GM21515 (cell line): ENCODE data around the gene RFX2.

Experiments
- ATAC-seq: cut with Tn5 transposase; IDR thresholded peaks from one replicate; pipeline ENCODE4 v1.9.1; 2021; ENCODE audit not compliant: unreplicated experiment

The RFX2 gene

DNA sequence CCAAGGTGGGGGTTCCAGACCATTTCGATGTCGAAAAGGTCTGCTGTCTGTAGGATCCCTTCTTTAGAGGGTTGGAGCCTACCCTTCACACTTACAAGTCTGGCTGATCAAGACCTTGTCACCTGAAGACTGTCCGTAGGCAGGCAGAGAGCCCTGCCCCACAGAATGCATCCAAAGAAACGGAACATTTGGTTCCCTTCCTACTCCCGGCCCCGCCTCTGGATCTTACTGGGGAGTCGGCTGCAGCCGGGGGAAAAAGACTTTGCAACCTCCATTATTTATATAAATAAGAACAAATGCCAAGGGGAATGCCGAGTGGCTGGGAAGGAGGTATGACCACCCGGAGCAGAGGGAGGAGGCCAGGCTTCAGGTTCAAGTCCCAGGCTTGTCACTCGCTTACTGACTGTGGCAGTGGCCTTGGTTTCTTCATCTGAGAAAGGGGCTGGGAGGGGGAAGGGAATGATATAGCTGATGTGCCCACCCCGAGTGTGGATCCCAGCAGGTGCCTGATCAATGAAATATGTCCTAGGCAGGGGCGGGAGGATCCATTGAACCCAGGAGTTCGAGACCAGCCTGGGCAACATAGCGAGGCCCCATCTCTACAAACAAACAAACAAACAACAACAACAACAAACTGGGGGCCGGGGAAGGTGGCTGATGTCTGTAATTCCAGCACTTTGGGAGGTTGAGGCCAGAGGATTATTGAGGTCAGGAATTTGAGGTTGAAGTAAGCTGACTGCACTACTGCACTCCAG, 48.7 kb downstream of the RFX2 start:
- no peak for ATAC-seq

DNA sequence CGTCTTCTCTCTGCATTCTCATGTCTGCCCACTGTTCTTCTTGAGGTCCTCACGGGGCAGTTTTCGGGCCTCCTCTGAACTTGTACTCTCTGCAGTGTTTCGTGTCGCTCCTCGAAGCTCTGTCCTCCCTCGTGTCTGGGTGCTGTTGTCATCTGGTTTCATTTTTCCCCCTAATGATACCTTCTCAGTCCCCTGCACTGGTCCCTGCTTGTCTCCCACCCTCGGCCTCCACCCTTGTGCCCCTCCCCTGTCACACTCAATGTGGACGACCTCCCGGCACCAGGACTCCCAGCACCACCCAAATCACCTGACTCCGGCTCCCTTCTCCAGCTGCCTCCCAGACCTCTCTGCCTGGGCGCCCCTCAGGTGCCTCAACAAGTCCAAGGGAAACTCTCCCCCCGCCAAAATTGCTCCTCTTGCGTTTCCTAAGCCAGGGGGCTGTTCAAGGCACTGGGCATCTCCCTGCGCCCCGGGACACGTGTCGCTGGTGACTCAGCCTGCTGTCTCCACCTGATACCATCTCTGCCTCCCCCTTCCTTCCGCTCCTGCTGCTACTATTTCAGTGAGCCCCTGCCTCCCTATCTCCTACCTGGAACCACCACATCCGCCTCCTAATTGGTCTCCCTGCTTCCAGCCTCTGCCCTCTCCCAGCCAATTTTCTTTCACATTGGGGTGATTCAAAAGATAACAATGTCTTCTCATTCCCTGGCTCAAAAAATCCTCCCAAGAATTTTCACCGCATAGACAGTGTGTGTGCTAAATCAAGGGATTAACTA, 49.5 kb downstream of the RFX2 start:
- no peak for ATAC-seq

DNA sequence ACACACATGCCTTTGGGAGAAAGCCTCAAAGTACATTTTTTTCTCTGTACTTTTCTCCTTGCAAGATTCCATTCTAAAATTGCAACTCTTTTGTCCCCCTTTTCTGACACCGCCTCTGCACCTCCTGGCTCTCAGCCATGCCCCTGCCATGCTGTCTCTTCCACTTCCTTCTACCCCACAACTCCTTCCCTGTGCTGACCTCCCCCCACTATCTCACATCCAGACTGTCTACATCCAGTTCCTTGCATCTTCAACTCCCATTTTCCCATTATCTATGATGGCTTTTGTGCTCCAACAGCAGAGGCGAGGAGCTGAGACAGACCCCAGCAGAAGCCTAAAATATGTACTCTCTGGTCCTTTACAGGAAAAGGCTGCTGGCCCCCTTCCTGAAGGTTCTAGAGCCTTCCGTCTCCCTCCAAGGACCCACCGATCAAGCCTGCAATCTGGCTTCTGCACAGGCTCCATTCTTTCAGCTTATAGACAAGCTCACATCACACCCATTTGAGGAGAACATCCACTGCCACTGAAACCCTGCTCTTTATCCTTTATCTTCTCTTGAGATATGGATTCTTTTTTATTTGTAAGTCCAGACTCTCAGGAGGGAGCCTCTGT, 50.2 kb downstream of the RFX2 start:
- no peak for ATAC-seq

DNA sequence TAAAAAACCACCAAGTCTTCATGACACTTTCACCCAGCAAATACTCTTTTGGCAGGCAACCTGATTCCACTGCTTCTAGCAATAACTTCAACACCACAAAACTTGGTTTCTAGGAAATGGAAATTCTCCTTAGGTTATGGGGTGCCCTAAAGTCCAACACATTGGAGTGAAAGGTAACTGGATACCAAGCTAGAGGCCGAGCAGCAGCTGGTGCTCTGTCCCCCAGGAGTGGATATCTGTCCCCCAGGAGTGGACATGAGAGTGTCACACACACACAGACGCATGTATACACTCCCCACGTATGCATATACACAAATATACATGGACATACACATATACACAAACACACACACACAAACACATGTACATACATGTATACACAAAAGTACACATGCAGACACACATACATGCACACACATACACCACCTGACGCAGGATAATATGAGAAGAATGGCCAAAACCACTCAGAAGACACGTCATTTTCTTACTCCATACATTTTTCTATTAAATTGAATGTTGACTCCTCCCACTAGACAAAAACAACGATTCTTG, 50.8 kb downstream of the RFX2 start:
- ATAC-seq, result no peak

DNA sequence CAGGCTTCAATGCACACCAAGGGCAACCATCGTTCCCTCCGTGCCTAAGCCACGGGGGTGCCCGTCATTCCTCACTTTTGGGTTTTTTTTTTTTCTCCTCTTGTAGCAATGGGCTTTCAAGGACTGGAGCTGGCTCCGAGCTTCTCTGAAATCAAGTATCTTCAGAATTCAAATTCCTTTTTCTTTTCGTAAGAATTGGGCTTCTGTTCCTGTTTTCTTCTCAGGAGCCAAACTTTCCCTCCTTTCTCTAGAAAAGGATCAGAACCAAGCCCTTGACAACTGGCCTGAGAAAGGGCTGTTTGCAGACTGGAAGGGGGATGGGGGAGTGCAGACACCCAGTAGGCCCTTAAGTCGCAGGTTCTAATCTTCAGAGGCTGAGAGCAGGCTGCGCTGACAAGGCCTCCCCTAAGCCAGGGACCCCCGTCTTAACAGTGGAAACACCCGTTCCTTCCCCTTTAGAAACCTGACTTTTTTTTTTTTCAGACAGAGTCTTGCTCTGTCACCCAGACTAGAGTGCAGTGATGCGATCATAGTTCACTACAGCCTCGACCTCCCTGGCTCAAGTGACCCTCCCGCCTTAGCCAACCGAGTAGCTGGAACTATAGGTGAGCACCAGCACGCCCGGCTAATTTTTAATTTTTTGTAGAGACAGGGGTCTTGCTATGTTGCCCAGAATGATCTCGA, 51.6 kb downstream of the RFX2 start:
- ATAC-seq, result no peak

DNA sequence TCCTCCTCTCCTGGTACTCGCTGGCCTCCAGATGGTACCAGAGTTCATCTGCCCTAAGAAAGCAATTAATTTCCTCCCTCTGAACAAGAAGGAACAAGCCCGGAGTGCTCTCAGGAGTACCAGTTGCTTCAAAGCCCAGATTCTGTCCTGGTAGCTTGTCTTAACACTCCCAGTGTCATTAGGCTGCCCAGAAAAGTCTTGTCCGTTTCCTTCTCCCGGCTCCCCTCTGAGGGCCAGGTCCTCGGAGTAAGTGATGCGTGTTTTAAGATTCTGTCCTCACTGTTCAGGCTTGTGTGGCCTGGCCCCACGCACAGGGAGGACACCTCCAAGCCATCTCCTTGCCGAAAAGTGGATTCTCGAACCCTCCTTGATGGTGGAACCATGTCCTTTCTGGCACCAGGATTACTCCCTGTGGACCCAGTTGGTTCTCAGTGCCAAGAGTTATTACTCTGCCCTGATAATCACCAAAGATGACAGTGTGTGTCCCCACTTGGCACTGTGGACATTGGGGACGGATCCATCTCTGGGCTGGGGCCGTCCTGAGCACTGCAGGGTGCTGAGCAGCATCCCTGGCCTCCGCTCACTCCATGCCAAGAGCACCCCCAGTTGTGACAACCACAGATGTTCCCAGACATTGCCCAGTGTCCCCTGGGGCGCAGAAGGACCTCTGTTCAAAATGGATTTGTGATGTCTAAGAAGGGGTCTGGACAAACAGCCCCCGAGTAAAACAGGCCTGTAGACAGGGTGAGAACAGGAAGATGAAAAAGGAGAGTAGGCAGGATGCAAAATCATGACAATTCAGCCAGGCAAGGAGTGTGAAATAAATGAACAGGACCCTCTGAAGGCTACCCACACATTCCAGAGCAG, 52.4 kb downstream of the RFX2 start:
- no peak for ATAC-seq

DNA sequence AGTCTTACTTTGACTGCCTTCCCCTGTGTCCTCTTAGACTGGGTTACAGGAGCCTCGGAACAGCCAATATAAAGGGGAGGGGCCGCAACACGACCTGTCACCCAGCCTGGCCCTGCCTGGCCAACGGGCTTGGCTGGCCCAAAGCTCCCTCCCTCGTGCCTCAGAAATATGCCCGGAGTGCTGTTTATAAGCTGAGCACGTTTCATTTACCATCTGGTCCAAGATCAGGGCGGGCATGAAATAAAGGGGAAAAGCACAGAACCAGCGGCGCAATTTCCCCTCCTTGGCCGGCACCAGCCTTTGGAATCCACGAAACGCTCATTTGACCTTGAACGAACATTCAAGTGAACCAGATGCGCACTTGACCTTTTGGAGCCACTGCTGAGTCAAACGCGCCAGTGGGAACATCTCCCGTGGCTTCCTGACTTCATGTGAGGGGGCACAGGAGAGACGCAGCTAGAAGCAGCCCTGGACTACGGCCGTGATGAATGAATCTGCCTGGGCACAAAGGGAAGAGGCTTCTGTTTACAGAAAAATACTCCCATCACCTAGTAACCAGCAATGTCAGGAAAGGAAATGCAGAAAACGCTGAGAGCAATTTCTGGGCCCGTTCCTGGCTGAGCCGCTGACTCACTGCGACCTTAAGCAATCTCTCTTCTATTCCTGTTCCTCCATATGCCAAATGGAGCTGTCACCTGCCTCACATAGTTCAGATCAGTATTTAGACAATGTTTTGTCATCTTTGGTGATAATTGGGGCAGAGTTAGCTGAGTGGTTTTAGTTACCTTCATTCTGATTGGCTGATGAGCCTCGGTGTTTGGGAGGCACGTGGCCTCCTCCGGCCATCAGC, 53.3 kb downstream of the RFX2 start:
- ATAC-seq, result no peak

DNA sequence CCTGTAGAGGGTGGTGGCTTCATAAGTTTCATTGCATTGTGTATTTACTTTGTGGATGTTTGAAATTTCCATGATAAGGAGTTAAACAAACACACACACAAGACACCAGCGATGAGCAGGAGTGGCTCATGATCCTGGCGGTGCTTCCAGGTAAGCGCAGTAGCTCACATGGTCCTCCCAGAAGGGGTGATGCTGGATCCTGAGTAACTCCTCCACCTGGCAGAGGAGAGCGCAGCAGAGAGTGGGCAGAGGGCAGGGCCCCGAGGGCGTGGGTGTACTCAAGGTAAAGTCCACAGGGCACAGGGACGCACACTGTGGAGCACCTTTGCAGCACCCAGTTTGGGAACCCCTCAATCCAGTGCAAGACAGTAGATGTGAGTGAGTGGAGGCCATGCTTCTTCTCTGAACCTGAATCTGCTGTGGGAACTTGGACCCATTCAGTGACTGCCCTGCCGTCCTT, 54.0 kb downstream of the RFX2 start:
- ATAC-seq, result no peak

DNA sequence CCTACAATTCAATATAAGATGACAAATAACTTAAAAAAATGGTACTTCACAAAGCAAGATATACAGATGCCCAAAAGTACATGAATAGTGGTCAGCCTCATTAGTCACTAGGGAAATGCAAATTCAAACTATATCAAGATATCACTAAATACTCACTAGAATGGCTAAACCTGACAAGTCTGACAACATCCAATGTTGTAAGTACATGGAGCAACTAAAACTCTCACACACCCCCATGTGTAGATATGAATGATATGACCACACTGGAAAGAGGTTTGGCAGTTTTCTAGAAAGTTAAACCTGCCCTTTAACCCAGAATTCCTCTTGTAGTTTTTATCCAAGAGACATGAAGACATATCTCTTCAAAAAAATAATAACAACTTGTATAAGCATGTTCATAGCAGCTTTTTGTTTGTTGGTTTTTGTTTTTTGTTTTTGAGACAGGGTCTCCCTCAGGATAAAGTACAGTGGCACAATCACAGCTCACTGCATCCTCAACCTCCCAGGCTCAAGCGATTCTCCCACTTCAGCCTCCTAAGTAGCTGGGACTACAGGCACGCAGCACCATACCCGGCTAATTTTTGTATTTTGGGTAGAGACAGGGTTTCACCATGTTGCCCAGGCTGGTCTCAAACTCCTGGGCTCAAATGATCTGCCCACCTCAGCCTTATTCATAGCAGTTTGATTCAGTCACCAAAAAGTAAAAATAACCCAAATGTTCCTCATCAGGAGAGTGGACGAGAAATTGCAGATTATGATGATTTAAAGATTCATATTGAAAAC, 55.1 kb downstream of the RFX2 start:
- ATAC-seq, result no peak

DNA sequence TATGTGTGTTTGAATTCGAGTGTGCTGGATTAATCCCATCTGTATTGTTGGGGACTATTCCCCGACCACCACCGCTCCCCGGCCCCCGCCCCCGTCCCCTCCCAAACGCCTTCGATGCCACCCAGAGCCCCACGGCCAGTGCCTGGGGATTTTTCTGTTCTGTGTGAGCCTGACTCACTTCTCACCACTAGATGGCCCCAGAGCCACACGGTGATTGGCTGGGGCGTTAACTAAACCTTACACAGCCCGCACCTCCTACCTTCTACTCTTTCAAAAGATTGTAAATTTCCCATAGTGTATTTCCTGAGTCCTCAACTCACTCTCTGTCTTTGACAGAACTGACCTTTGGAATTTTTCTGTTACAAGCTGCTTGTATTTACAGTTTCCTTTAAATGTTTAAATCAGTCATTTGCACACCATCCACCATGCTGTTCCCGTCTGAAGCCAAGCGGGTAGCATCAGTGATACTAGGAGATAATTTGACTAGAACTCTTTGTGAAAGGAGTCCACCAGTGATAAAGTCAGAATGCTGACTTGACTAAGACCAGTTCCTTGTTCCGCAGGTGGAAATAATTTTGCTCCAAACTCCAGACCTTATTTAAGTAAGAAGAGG, 61.4 kb downstream of the RFX2 start:
- no peak for ATAC-seq

DNA sequence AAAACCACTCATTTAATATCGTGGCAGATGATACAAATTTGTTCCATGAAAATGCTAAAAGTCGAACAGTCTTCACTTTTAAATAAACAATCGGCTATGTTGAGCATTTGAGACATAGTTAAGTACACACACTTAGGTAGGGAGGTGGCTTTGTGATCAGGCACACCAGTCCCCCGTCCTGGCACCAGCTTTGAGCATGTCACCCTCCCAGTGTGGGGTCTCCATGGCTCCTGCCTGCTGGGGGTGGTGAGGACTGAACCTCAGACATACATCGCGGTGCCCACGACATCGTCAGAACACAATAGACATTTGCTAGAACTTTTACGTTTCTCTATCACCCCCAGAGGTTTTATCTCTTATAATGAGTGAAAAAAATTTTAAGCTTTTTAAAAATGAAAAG, 62.0 kb downstream of the RFX2 start:
- no peak for ATAC-seq

DNA sequence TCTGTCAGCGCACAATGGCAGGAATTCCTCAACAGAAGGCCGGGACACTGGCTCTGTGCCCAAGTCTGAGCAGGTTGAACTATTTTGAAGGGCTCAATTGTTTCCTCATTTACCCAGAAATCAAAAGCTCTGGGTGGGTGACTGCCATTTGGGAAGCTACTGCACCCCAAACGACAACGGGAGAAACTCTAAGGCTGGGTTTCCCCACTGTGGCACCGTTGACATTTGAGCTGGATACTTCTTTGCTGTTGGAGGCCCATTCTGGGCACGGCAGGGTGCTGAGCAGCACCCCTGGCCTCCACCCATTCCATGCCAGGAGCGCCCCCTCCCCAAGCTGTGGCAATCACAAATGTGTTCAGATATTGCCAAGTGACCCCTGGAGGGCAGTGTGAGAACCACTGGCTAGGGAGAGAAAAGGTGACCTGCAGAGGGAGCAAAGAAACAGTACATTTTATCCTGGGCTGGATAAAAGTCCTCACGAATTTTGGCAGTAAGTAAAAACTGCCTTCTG, 62.5 kb downstream of the RFX2 start:
- no peak for ATAC-seq

DNA sequence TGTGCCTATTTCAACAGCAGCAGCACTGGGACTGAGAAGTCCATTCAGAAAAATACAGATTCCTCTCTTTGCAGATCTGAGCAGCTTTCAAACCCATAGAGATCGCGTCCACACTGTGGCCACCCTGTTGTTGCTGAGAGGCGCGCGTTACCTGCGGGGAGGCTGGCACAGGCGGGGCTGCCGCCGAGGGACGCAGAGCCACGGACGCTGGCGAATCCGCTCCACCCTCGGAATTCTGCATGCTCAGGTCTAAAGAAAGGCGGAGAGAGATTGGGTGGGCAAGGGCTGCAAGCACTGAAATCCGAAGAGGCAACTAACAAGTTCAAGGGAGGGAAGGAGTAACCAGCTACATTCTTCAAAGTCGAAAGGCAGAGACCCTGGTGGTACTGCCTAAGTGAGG, 63.0 kb downstream of the RFX2 start:
- no peak for ATAC-seq

DNA sequence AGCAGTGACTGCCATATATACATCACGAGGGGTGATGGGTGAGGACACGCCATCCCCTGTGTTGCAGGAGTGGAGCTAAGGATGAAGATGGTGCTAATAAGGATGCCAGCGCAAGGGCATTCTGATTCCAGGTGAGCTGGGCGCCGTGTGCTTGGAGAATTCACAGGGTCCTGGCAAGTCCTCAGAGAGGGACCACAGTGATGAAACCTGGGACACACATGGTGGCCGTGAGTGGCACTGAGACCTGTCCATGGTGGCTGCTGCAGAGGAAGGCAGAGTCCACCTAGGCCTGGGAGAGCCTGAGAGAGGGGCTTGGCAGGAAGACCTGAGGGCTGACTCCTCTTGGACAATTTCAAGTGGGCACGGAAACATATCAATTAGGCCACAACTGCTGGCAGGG, 65.2 kb downstream of the RFX2 start:
- no peak for ATAC-seq

DNA sequence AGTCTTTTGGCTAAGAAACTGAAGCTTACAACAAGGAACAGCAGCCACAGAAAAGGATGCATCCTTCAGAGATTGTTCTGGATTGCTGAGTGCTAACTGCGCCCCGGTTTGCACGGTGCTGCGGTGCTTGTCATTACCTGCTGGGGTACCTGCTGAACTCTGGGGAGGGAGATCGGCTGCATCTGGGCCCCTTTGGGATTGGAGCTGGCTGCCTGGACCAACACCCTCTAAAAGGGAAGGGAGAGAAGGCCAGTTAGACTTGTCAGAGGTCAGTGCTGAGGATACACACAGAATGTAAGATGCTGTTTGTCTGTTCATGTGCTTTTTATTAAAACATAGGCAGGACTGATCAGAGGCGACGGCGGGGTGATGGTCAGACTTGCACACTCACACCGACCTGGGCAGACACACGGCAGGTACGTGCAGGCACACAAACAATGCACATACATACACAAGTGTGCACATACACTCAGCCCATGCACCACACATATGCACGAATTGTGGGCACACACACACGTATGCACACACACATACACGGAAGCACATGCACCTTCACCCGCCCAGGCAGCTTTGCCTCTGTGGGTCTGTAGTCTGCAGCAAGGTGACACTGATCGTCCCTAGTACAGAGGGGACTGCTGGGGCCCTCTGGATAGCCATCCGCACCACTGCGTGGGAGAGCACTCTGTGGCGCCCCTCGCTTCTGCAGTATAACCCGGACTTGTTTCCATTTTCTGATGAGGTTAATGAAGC, 66.1 kb downstream of the RFX2 start:
- no peak for ATAC-seq

DNA sequence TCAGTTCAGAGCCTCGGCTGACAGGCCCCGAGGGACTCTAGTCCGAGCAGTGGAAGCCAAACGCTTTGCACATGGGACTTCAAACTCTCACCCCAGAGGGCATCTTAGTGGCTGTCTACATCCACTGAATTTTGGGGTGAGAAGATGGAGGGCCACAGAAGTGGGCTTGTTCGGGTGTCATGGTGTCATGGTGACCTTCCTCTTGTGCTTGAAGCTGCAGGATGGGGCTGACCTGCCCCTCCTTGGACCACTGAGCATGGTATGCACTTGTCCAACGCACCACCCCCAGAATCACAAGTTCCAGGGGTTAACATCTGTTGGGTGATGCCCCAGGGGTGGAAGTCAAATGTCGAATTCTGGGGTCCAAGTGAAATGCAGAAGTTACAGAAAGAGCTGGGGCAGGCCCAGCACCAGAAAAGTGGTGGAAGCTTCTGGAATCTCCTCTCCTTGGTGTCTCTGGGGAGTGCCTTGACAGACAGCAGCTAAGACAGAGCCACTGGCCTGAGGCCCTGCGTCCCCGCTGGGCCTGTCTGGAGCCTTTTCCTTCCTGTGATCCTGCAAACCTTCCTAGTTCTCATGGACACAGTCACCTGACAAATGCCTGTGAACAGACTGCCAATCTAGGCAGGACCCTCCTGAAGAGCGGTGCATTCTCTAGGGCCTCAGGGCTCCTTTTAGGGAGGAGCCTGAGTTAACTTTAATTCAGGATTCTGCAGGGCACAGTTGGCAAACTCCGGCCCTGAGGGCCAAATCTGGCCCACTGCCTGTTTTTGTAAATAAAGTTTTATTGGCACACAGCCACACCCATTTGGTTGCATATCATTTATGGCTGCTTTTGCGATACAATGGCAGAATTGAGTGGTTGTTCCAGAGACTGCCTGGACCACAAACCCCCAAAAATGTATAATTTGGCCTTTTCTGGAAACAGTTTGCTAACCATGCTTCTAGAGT, 67.2 kb downstream of the RFX2 start:
- no peak for ATAC-seq
